HepG2 (cell line): ENCODE measurements around the gene GRAMD1B. TPM values are rescaled to one million over a fixed set of nuclear protein-coding genes. Genes with fewer than 3 reads are reported as not detected.

Source experiments
- ATAC-seq: fragments of 200-7000 bp; cut with Tn5 transposase; 3 replicates; pipeline ENCODE4 v1.9.1; 2020; ENCODE audit warnings: mild to moderate bottlenecking, moderate library complexity
- Bru-seq: library from RNA; stranded (reverse); fragments of 400-500 nt; gene quantifications from one replicate; lab custom pipeline; 2021; lab: Mats Ljungman, UMichigan
- BruChase-seq, 2 experiments: library from RNA; stranded (reverse); fragments of 400-500 nt; gene quantifications; one replicate each; lab custom pipeline; 2021; lab: Mats Ljungman, UMichigan
- BruUV-seq: library from RNA; stranded (reverse); fragments of 400-500 nt; replicated peaks from 2 replicates; lab custom pipeline; 2021; lab: Mats Ljungman, UMichigan
- CTCF ChIA-PET: fragments of 300-600 bp; formaldehyde crosslinking; extraction: SDS; loops from one replicate; lab custom pipeline; 2021; ENCODE audit warnings: low total read pairs, inconsistent platforms, low intra/inter-chr PET ratio; lab: Yijun Ruan, JAX
- POLR2A ChIA-PET: fragments of 350-600 bp; sonication (Branson Sonifier 250); formaldehyde crosslinking; loops from one replicate; lab custom pipeline; 2020; ENCODE audit warnings: antibody characterized with exemption, inconsistent platforms; lab: Yijun Ruan, JAX
- DNase-seq: peaks from one replicate; pipeline ENCODE4 v3.0.0-alpha.2; 2015; ENCODE audit warnings: low spot score
- FAIRE-seq: peaks from 3 replicates; lab custom pipeline; 2011; peaks lifted over from hg19 to GRCh38; lab: Jason Lieb, UNC
- H2AFZ ChIP-seq: one replicate; pipeline ENCODE4 v1.6.1; 2011; ENCODE audit warnings: low read length, inconsistent platforms
- H3K27ac ChIP-seq: fragments of 300-600 bp; 3 replicates; pipeline ENCODE4 v1.8.0; 2011; ENCODE audit warnings: mixed run types, mild to moderate bottlenecking, mixed read lengths, low read length, inconsistent platforms; ENCODE audit not compliant: insufficient read depth; ENCODE audit errors: extremely low read length
- H3K27me3 ChIP-seq, 2 experiments: fragments of 200-600 bp in 1 of 2; 2 replicates in 1 of 2; 3 replicates in 1 of 2; pipeline versions ENCODE4 v1.6.0 to v1.8.0; 2011; ENCODE audit warnings: low read length in 2 of 2, mild to moderate bottlenecking in 2 of 2, moderate library complexity in 2 of 2, inconsistent platforms in 1 of 2; ENCODE audit not compliant: insufficient read depth in 2 of 2, control insufficient read depth in 1 of 2
- H3K36me3 ChIP-seq, 2 experiments: fragments of 200-600 bp in 1 of 2; replicated peaks in 1 of 2; 2 replicates in 1 of 2; 3 replicates in 1 of 2; pipeline versions ENCODE4 v1.5.1 to v1.8.0; 2011; ENCODE audit warnings: low read length in 2 of 2, inconsistent platforms in 1 of 2; ENCODE audit not compliant: insufficient read depth in 2 of 2, control insufficient read depth in 1 of 2
- H3K4me1 ChIP-seq: 2 replicates; pipeline ENCODE4 v1.5.1; 2012; ENCODE audit warnings: low read length, inconsistent platforms; ENCODE audit not compliant: insufficient read depth
- H3K4me2 ChIP-seq: 2 replicates; pipeline ENCODE4 v1.6.0; 2011; ENCODE audit warnings: low read depth, low read length, inconsistent platforms
- H3K4me3 ChIP-seq, 3 experiments: fragments of 200-600 bp in 1 of 3; sonication (generic), shearing (Covaris generic) in 1 of 3; replicated peaks in 1 of 3; 2 replicates each; pipeline ENCODE4 v1.5.1; 2011 to 2016; ENCODE audit warnings: low read length in 3 of 3, inconsistent platforms in 2 of 3, low read depth in 2 of 3, mild to moderate bottlenecking in 2 of 3, control low read depth in 1 of 3, mixed read lengths in 1 of 3; ENCODE audit not compliant: insufficient read depth in 1 of 3
- H3K79me2 ChIP-seq: one replicate; pipeline ENCODE4 v1.6.1; 2011; ENCODE audit warnings: low read length, inconsistent platforms; ENCODE audit not compliant: insufficient read depth
- H3K9ac ChIP-seq: 2 replicates; pipeline ENCODE4 v1.6.0; 2011; ENCODE audit warnings: mild to moderate bottlenecking, low read depth, low read length, inconsistent platforms; ENCODE audit not compliant: insufficient read depth
- H3K9me3 ChIP-seq: 2 replicates; pipeline ENCODE4 v1.5.1; 2012; ENCODE audit warnings: mild to moderate bottlenecking, low read length
- H4K20me1 ChIP-seq: 2 replicates; pipeline ENCODE4 v1.6.0; 2011; ENCODE audit warnings: inconsistent platforms, mild to moderate bottlenecking, low read length, moderate library complexity; ENCODE audit not compliant: insufficient read depth
- RAD51 ChIP-seq: fragments of 450-650 bp; IDR thresholded peaks from 2 replicates; pipeline ENCODE4 v1.6.1; 2016; ENCODE audit warnings: borderline replicate concordance
- WGBS: methylation state at CpG from one replicate; pipeline ENCODE4 v1.1.6; 2017; ENCODE audit warnings: low lambda C conversion rate; 5-methylcytosine and 5-hydroxymethylcytosine counted together
- in situ Hi-C: cut with HindIII; loops from 2 replicates; pipeline ENCODE4 v1.10.0; 2017; ENCODE audit warnings: low pct_unique_long_range_greater_than_20kb; ENCODE audit not compliant: extremely low pct_ligation_motif_present
- intact Hi-C: fragments of 100-400 bp; cut with micrococcal nuclease; formaldehyde crosslinking; loops from one replicate; pipeline ENCODE4 v1.10.0; 2022; ENCODE audit not compliant: unreplicated experiment
- long read RNA-seq, 2 experiments: library from RNA in 1 of 2; library from polyadenylated mRNA in 1 of 2; stranded (forward) in 1 of 2; unstranded in 1 of 2; transcript quantifications; one replicate each; pipeline ENCODE4 v2.0.0, GENCODE V29; 2019 to 2022
- polyA minus RNA-seq, 3 experiments: library from RNA; depleted of rRNA, polyadenylated mRNA; stranded (reverse); fragments of >200 nt; gene quantifications; 2 replicates each; pipeline ENCODE4 v1.2.3, GENCODE V29; 2011; ENCODE audit warnings: low replicate concordance in 1 of 3
- polyA plus RNA-seq, 8 experiments: library from polyadenylated mRNA; depleted of rRNA in 3 of 8; stranded (reverse) in 7 of 8; unstranded in 1 of 8; fragments of >200 nt; fragmentation: Illumina TruSeq in 4 of 8; extraction: Trizol in 4 of 8; gene quantifications; 2 replicates each; pipeline versions ENCODE4 v1.2.1 to v1.2.3, GENCODE V29; 2011 to 2016; ENCODE audit warnings: low read depth in 4 of 8, missing spikeins in 1 of 8, mixed read lengths in 1 of 8; ENCODE audit not compliant: insufficient read depth in 1 of 8
- total RNA-seq, 5 experiments: library from RNA; depleted of rRNA; stranded (reverse); fragments of >200 nt; fragmentation: Illumina TruSeq; extraction: Trizol; gene quantifications; 2 replicates each; pipeline ENCODE4 v1.2.3, GENCODE V29; 2016; ENCODE audit warnings: low read depth in 1 of 5

Gene GRAMD1B
- total RNA-seq (2016; rRNA removed; fragmentation: Illumina TruSeq; extraction: Trizol), result not detected in 2 replicates
- not detected in 2 replicates for total RNA-seq (2016; cell fraction: cytosol; rRNA removed; fragmentation: Illumina TruSeq; extraction: Trizol; ENCODE audit: low read depth)
- total RNA-seq (2016; cell fraction: insoluble cytoplasmic fraction; rRNA removed; fragmentation: Illumina TruSeq; extraction: Trizol), result not detected in 2 replicates
- total RNA-seq (2016; cell fraction: membrane; rRNA removed; fragmentation: Illumina TruSeq; extraction: Trizol), result not detected in 2 replicates
- total RNA-seq (2016; cell fraction: nucleus; rRNA removed; fragmentation: Illumina TruSeq; extraction: Trizol), result not detected in 2 replicates
- 0.04 and 0.12 TPM in 2 replicates for polyA plus RNA-seq (2011; rRNA removed)
- 0.03 and 0.04 TPM in 2 replicates for polyA plus RNA-seq (2011; cell fraction: cytosol; rRNA removed)
- polyA plus RNA-seq (2011; cell fraction: nucleus; rRNA removed), result 0.13 and 0.16 TPM in 2 replicates
- 0.01 and 0.05 TPM in 2 replicates for polyA plus RNA-seq (2012)
- not detected in 2 replicates for polyA plus RNA-seq (2016; cell fraction: cytosol; fragmentation: Illumina TruSeq; extraction: Trizol; ENCODE audit: low read depth)
- not detected in 2 replicates for polyA plus RNA-seq (2016; cell fraction: insoluble cytoplasmic fraction; fragmentation: Illumina TruSeq; extraction: Trizol; ENCODE audit: low read depth)
- polyA plus RNA-seq (2016; cell fraction: membrane; fragmentation: Illumina TruSeq; extraction: Trizol; ENCODE audit: low read depth), result not detected in 2 replicates
- polyA plus RNA-seq (2016; cell fraction: nucleus; fragmentation: Illumina TruSeq; extraction: Trizol; ENCODE audit: insufficient read depth, low read depth), result 0.11 TPM in 1 of 2 replicates, not detected in the other
- polyA minus RNA-seq (2011; rRNA and poly(A)+ RNA removed; ENCODE audit: low replicate concordance), result 131 TPM in 1 of 2 replicates, not detected in the other
- 0.44 TPM in 1 of 2 replicates, not detected in the other for polyA minus RNA-seq (2011; cell fraction: cytosol; rRNA and poly(A)+ RNA removed)
- polyA minus RNA-seq (2011; cell fraction: nucleus; rRNA and poly(A)+ RNA removed), result 0.12 and 0.64 TPM in 2 replicates
- Bru-seq, nascent RNA, result percentile 16 among the genes with signal in this experiment
- BruChase-seq, experiment 1, labeled RNA remaining after a 6-hour chase, result percentile 12 among the genes with signal in this experiment
- percentile 16 among the genes with signal in this experiment for BruChase-seq, experiment 2, labeled RNA remaining after a 2-hour chase
- long read RNA-seq, experiment 1, result 0 reads
- long read RNA-seq, experiment 2, result 0 reads

DNA sequence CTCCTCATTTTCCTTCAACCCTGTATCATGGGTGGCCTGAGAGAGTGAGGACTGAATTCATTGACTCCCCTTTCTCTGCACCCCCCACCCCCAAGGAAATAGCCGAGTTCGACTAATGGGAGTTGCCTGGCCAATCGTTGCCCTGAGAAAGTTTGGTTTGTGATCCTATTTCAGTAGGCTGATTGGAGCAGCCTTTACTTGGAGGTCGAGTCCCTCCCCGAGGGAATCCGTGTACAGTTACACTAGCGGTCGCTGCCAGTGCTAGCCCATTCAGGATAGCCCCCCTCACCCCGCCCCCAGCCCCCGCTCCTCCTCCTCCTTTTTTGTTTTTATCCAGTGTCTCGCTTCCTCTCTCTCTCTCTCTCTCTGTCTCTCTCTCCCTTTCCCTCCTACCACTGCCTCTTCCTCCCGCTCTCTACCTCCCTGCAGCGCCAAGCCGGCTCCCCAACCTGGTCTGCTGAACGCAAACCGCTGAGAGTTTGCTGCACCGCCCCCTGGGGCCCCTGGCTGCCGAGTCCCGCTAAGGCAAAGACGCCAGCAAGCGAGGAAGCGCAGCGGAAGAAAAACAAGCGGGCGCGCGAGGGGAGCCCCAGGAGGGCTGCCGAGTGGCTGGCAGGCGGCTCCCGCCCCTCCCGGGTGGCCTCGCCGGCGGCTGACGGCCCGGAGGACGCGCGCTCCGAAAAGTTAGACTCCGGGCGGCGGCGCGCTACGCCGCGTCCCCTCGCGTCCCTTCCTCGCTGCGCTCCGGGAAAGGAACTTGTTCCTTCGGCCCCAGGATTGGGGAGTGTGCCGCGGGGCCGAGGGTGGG, at the start of gene GRAMD1B:
TSS of gene GRAMD1B (plus strand) at position 357 of the 808 bp plus-strand sequence. CDS start 524 bp downstream, outside the sequence.
- no peaks in the 10 kb centered on the region for H3K79me2 ChIP-seq
- no peak for FAIRE-seq
- in situ Hi-C loops, result no loop called here
- DNase-seq, result no peak
- no peak within 1 kb of the TSS for H2AFZ ChIP-seq
- peak within 1 kb of the TSS; percentile 27; the same call in 1 of the 2 replicates for H3K4me2 ChIP-seq
- 24% methylated on average over 43 of the region's 57 CpGs for whole genome bisulfite sequencing
- peak; percentile 46; the same call in 2 of the 3 replicates for ATAC-seq
- H3K9ac ChIP-seq, result no peak within 1 kb of the TSS
- H3K36me3 ChIP-seq, result no peaks in the 10 kb centered on the region
- H3K27me3 ChIP-seq, result peaks cover 6 to 39% of the 10 kb centered on the region in 2 experiments
- POLR2A ChIA-PET, result no interaction called here
- no peaks in the 10 kb centered on the region for H3K9me3 ChIP-seq
- TF ChIP-seq RAD51, result no peak
- TF ChIP-seq, all 625 proteins: peak for 0
- Histone ChIP-seq H3K27ac (no peak within 1 kb of the TSS), H4K20me1 (no peaks in the 10 kb centered on the region), H3K4me1 (no peaks in the 10 kb centered on the region), H3K4me3 (peak within 1 kb of the TSS in 1 of 3 experiments; percentile 37; a peak in 1 of 6 replicates)
- CTCF ChIA-PET, result no interaction called here
- no TSS peak for BruUV-seq
- intact Hi-C loops, result loop anchor here (1.0 kb wide), 1 partner anchor 14 kb away; no protein-coding TSS in a partner anchor
